ENCODE results near the gene TMEM91. TPM values are rescaled to one million over a fixed set of nuclear protein-coding genes. Genes with fewer than 3 reads are reported as not detected.
A peak's percentile ranks its signal among the peaks of the same experiment; 100 is the strongest.
"Not testable (repeated sequence)": the region's sequence is repeated elsewhere in the genome, so short reads cannot be mapped to it uniquely, and the experiment has no call there.

Gene TMEM91
- total RNA-seq, 4 donors from 2014 or later, result 25.4 to 115 (median 54.9) TPM

GRCh38 chr19:41335467-41335866 lies 40.9 kb upstream of the TMEM91 start:
- no peak for DNase-seq (ENCODE audit: low spot score in 2 of 2)
- 88 to 93% methylated on average over 10 of the region's 10 CpGs for WGBS, 2 donors
- no peak for TF ChIP-seq POLR2A (IDR thresholded peaks at IDR 0.05)
- TF ChIP-seq, protein P1, sequence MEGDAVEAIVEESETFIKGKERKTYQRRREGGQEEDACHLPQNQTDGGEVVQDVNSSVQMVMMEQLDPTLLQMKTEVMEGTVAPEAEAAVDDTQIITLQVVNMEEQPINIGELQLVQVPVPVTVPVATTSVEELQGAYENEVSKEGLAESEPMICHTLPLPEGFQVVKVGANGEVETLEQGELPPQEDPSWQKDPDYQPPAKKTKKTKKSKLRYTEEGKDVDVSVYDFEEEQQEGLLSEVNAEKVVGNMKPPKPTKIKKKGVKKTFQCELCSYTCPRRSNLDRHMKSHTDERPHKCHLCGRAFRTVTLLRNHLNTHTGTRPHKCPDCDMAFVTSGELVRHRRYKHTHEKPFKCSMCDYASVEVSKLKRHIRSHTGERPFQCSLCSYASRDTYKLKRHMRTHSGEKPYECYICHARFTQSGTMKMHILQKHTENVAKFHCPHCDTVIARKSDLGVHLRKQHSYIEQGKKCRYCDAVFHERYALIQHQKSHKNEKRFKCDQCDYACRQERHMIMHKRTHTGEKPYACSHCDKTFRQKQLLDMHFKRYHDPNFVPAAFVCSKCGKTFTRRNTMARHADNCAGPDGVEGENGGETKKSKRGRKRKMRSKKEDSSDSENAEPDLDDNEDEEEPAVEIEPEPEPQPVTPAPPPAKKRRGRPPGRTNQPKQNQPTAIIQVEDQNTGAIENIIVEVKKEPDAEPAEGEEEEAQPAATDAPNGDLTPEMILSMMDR (IDR thresholded peaks at IDR 0.05), result no peak
- H3K4me3 ChIP-seq (ENCODE audit: low read depth, poor library complexity, severe bottlenecking), result no peak overlapping the region
- intact Hi-C loops (cut with DNase I; ENCODE audit: low total_unique reads), result no loop called here

DNA sequence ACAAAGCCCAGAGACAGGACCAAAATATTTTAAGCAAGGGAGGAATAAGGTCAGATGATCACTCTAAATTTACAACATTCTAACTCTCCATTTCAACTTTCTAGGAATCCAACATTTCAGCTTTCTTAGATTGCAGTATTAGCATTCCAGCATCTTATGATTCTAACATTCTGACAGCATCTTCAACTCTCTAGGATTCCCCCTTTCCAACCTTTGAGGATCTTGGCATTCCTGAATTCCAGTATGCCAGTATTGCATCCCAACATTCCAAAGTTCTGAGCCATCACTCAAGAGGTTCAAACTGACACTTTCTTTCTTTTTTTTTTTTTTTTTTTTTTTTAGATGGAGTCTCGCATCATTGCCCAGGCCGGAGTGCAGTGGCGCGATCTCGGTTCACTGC lies 36.4 kb upstream of the TMEM91 start:
- intact Hi-C loops (cut with DNase I; ENCODE audit: low total_unique reads), result no loop called here
- TF ChIP-seq, protein P1 (IDR thresholded peaks at IDR 0.05), result no peak
- TF ChIP-seq POLR2A (IDR thresholded peaks at IDR 0.05), result no peak
- no peak for DNase-seq (ENCODE audit: low spot score in 2 of 2)
- 94 to 96% methylated on average over 5 of the region's 5 CpGs for WGBS, 2 donors
- H3K4me3 ChIP-seq (ENCODE audit: low read depth, poor library complexity, severe bottlenecking), result no peak overlapping the region

DNA sequence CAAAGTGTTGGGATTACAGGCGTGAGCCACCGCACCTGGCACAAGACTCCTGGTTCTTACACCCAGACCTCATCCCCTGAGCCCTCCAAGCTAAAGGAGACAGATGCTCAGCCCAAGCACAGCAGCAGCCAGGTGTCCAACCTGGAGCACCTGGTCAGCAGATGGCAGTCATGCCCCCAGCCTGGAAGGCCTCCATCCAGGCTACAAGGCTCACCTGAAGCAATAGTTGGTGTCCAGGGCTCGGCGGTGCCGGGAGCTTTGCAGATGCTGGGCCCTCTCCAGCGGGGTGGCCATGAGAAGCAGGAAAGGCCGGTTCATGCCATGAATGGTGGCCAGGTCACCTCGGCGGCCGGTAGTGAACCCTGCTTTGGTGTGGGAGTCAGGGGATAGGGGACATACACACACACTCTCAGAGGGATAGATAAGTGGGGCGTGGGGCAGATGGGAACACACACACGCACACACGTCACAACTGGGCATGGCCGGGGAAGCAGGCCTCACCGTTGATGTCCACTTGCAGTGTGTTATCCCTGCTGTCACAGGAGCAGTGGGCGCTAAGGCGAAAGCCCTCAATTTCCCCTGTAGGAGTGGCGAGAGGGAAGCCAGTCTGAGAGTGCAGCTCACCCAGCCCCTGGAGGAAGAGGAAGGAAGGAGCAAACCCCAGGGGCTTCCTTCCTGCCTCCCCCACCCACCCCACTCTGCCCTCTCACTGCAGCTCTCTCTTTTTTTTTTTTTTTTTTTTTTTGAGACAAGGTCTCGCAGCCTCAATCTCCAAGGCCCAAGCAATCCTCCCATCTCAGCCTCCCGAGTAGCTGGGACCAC lies 34.5 kb upstream of the TMEM91 start:
- no peak for DNase-seq (ENCODE audit: low spot score in 2 of 2)
- H3K4me3 ChIP-seq (ENCODE audit: low read depth, poor library complexity, severe bottlenecking), result no peak overlapping the region
- WGBS, 2 donors, result 89 to 91% methylated on average over 20 of the region's 20 CpGs

GRCh38 chr19:41344162-41344561 lies 32.2 kb upstream of the TMEM91 start:
- intact Hi-C loops (cut with DNase I; ENCODE audit: low total_unique reads), result no loop called here
- WGBS, 2 donors, result 94 to 97% methylated on average over 2 of the region's 2 CpGs
- TF ChIP-seq POLR2A (IDR thresholded peaks at IDR 0.05), result no peak
- TF ChIP-seq, protein P1 (IDR thresholded peaks at IDR 0.05), result no peak
- DNase-seq (ENCODE audit: low spot score in 2 of 2), result no peak
- no peak overlapping the region for H3K4me3 ChIP-seq (ENCODE audit: low read depth, poor library complexity, severe bottlenecking)

More for the DNA sequence above, 34.5 kb upstream of the TMEM91 start:
- intact Hi-C loops (cut with DNase I; ENCODE audit: low total_unique reads), result no loop called here
- no peak for TF ChIP-seq POLR2A (IDR thresholded peaks at IDR 0.05)
- TF ChIP-seq, protein P1 (IDR thresholded peaks at IDR 0.05), result no peak

DNA sequence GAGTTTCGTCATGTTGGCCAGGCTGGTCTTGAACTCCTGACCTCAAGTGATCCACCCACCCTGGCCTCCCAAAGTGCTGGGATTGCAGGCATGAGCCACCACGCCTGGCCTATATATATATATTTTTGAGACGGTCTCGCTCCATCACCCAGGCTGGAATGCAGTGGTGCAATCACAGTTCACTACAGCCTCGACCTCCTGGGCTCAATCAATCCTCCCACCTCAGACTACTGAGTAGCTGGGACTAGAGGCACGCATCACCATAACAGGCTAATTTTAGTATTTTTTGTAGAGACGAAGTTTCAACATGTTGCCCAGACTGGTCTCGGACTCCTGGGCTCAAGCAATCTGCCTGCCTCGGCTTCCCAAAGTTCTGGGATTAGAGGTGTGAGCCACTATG lies 29.4 kb upstream of the TMEM91 start:
- DNase-seq (ENCODE audit: low spot score in 2 of 2); H3K4me3 ChIP-seq (ENCODE audit: low read depth, poor library complexity, severe bottlenecking); intact Hi-C loops (cut with DNase I; ENCODE audit: low total_unique reads): not testable (repeated sequence)
- WGBS, 2 donors, result 94 to 95% methylated on average over 9 of the region's 9 CpGs

DNA sequence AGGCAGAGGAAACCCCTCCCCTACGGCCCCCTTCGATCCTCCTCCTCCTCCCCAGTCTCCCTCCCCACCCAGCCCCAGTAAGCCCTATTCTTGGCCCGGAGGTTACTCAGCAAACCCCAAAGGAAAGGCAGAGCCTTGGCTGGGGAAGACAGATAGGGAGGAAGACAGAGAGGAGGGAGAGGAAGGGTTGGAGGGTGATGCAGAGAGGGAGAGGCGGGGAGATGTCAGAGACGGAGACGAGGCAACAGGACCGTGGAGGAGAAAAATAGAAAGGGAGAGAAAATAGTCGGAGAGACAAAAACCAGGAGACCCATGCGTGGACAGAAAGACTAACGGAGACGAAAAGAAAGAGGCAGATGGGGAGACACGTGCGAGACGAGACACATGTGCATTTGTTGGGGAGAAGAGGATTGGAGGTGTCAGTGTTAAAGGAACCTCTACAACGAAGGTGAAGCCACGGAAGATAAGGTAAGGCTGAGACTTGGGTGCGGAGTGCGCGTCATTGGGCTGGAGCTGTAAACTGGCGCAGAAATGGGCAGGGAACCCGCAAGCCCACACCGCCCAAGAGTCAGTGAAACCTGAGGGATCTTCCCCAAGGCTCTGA lies 25.5 kb upstream of the TMEM91 start:
- intact Hi-C loops (cut with DNase I; ENCODE audit: low total_unique reads), result no loop called here
- TF ChIP-seq, protein P1 (IDR thresholded peaks at IDR 0.05), result no peak
- TF ChIP-seq POLR2A (IDR thresholded peaks at IDR 0.05), result no peak
- WGBS, 2 donors, result 2 to 5% methylated on average over 22 of the region's 22 CpGs
- H3K4me3 ChIP-seq (ENCODE audit: low read depth, poor library complexity, severe bottlenecking), result peak overlapping the region; percentile 61
- DNase-seq (ENCODE audit: low spot score in 2 of 2), result no peak
